Liver (tissue), 3 donors: ENCODE measurements around the gene DAPK2.

Experiments
- CTCF ChIP-seq: fragments of 150-350 bp; IDR thresholded peaks from 2 replicates; pipeline ENCODE4 v1.5.1; 2017; ENCODE audit warnings: improper control_type of control experiment, low read depth, low read length; ENCODE audit not compliant: missing input control
- FOXA1 ChIP-seq: IDR thresholded peaks from 2 replicates; pipeline ENCODE4 v1.6.1; 2016; ENCODE audit warnings: antibody characterized with exemption
- FOXA2 ChIP-seq: IDR thresholded peaks from 2 replicates; pipeline ENCODE4 v1.6.1; 2016; ENCODE audit warnings: antibody characterized with exemption
- RAD21 ChIP-seq, 2 donors: IDR thresholded peaks; 2 replicates each; pipeline ENCODE4 v1.6.1; 2016; ENCODE audit warnings: antibody characterized with exemption in 2 of 2, mild to moderate bottlenecking in 2 of 2
- REST ChIP-seq: IDR thresholded peaks from 2 replicates; pipeline ENCODE4 v1.6.1; 2016; ENCODE audit warnings: antibody characterized with exemption, mild to moderate bottlenecking
- SP1 ChIP-seq: IDR thresholded peaks from 2 replicates; pipeline ENCODE4 v1.6.1; 2018; ENCODE audit warnings: antibody characterized with exemption, mild to moderate bottlenecking
- YY1 ChIP-seq: IDR thresholded peaks from 2 replicates; pipeline ENCODE4 v1.6.1; 2016; ENCODE audit warnings: antibody characterized with exemption, mild to moderate bottlenecking
- donor health status: healthy.
- donor health status: healthy.

GRCh38 chr15:64034519-64034918, 11.8 kb downstream of the DAPK2 start:
- TF ChIP-seq CTCF (no peak), FOXA2 (no peak), YY1 (no peak), FOXA1 (no peak), REST (no peak), SP1 (no peak), RAD21 (IDR thresholded peaks at IDR 0.05) (no peak)
